Large intestine (tissue), 3 donors: ENCODE measurements around the gene ALDH7A1. TPM values are rescaled to one million over a fixed set of nuclear protein-coding genes. Genes with fewer than 3 reads are reported as not detected.

ENCODE experiments used
- DNase-seq, 2 donors: peaks; one replicate each; pipeline versions ENCODE4 v3.0.0 to v3.0.0-alpha.2; 2013
- H3K27ac ChIP-seq: one replicate; pipeline ENCODE4 v1.5.1; 2013; ENCODE audit warnings: low read length
- H3K27me3 ChIP-seq: 2 replicates; pipeline ENCODE4 v1.6.1; 2013; ENCODE audit warnings: low read length; ENCODE audit not compliant: control insufficient read depth, insufficient read depth
- H3K36me3 ChIP-seq: 2 replicates; pipeline ENCODE4 v1.6.1; 2013; ENCODE audit warnings: low read length; ENCODE audit not compliant: control insufficient read depth, insufficient read depth
- H3K4me1 ChIP-seq: one replicate; pipeline ENCODE4 v1.6.1; 2013; ENCODE audit warnings: low read length; ENCODE audit not compliant: control insufficient read depth, insufficient read depth
- H3K4me3 ChIP-seq: one replicate; pipeline ENCODE4 v1.5.1; 2013; ENCODE audit warnings: low read length
- H3K9me3 ChIP-seq: one replicate; pipeline ENCODE4 v1.6.1; 2013; ENCODE audit warnings: mild to moderate bottlenecking, low read depth, low read length, moderate library complexity; ENCODE audit not compliant: control insufficient read depth
- WGBS: methylation state at CpG from one replicate; pipeline ENCODE4 v1.1.5; 2013; ENCODE audit warnings: low lambda C conversion rate; ENCODE audit not compliant: insufficient coverage; 5-methylcytosine and 5-hydroxymethylcytosine counted together
- polyA plus RNA-seq: library from polyadenylated mRNA; unstranded; fragments of 120-200 nt; gene quantifications from one replicate; pipeline ENCODE4 v1.2.1, GENCODE V29; 2013

Gene ALDH7A1
- polyA plus RNA-seq, 1 donor: 66.4 TPM

- no peaks in the 10 kb centered on the region for H3K4me1 ChIP-seq
- no peaks in the 10 kb centered on the region for H3K27me3 ChIP-seq
- no peak for DNase-seq
- H3K4me3 ChIP-seq: no peak overlapping the region
- no peak overlapping the region for H3K27ac ChIP-seq
- no peaks in the 10 kb centered on the region for H3K36me3 ChIP-seq
- H3K9me3 ChIP-seq: no peaks in the 10 kb centered on the region
- no CpG with 5 or more reads among the region's 3 CpGs for WGBS
These were observed 82.6 kb downstream of the ALDH7A1 start for GRCh38 chr5:126512451-126512850.

- no peaks in the 10 kb centered on the region for H3K9me3 ChIP-seq
- no peak for DNase-seq
- H3K27ac ChIP-seq: no peak overlapping the region
- H3K27me3 ChIP-seq: no peaks in the 10 kb centered on the region
- no peak overlapping the region for H3K4me3 ChIP-seq
- no peaks in the 10 kb centered on the region for H3K4me1 ChIP-seq
- H3K36me3 ChIP-seq: no peaks in the 10 kb centered on the region
- WGBS: no CpG with 5 or more reads among the region's 1 CpG
These were observed 83.1 kb downstream of the ALDH7A1 start for GRCh38 chr5:126511961-126512360.

GRCh38 chr5:126509339-126509738, 85.7 kb downstream of the ALDH7A1 start:
- H3K4me1 ChIP-seq: no peaks in the 10 kb centered on the region
- WGBS: no CpG with 5 or more reads among the region's 5 CpGs
- H3K27ac ChIP-seq: no peak overlapping the region
- H3K27me3 ChIP-seq: no peaks in the 10 kb centered on the region
- no peaks in the 10 kb centered on the region for H3K9me3 ChIP-seq
- no peak for DNase-seq
- H3K4me3 ChIP-seq: no peak overlapping the region
- H3K36me3 ChIP-seq: no peaks in the 10 kb centered on the region

- Histone ChIP-seq H3K9me3 (no peaks in the 10 kb centered on the region), H3K4me1 (no peaks in the 10 kb centered on the region), H3K27me3 (no peaks in the 10 kb centered on the region), H3K36me3 (no peaks in the 10 kb centered on the region), H3K27ac (no peak overlapping the region), H3K4me3 (no peak overlapping the region)
- no peak for DNase-seq
These were observed 86.1 kb downstream of the ALDH7A1 start for GRCh38 chr5:126508962-126509279.

GRCh38 chr5:126508251-126508961, 86.6 kb downstream of the ALDH7A1 start:
- 80% methylated on average over 2 of the region's 13 CpGs for WGBS
- Histone ChIP-seq H3K9me3 (no peaks in the 10 kb centered on the region), H3K4me1 (no peaks in the 10 kb centered on the region), H3K27me3 (no peaks in the 10 kb centered on the region), H3K4me3 (no peak overlapping the region), H3K36me3 (no peaks in the 10 kb centered on the region), H3K27ac (no peak overlapping the region)
- DNase-seq: no peak

GRCh38 chr5:126506079-126506478, 88.9 kb downstream of the ALDH7A1 start:
- no peak overlapping the region for H3K27ac ChIP-seq

GRCh38 chr5:126503602-126504104, 91.4 kb downstream of the ALDH7A1 start:
- peak in 1 of 2 donors; percentile 46 for DNase-seq

More at GRCh38 chr5:126506079-126506478, 88.9 kb downstream of the ALDH7A1 start:
- H3K4me3 ChIP-seq: no peak overlapping the region
- no peaks in the 10 kb centered on the region for H3K9me3 ChIP-seq
- no peaks in the 10 kb centered on the region for H3K4me1 ChIP-seq
- no peak for DNase-seq
- H3K36me3 ChIP-seq: no peaks in the 10 kb centered on the region
- H3K27me3 ChIP-seq: no peaks in the 10 kb centered on the region
- WGBS: no CpG with 5 or more reads among the region's 4 CpGs

GRCh38 chr5:126501448-126501847, 93.6 kb downstream of the ALDH7A1 start:
- Histone ChIP-seq H3K27me3 (no peaks in the 10 kb centered on the region), H3K9me3 (no peaks in the 10 kb centered on the region), H3K27ac (no peak overlapping the region), H3K4me1 (no peaks in the 10 kb centered on the region), H3K36me3 (no peaks in the 10 kb centered on the region), H3K4me3 (no peak overlapping the region)
- WGBS: 100% methylated on average over 2 of the region's 10 CpGs
- DNase-seq: no peak

More at GRCh38 chr5:126503602-126504104, 91.4 kb downstream of the ALDH7A1 start:
- Histone ChIP-seq H3K27me3 (no peaks in the 10 kb centered on the region), H3K36me3 (no peaks in the 10 kb centered on the region), H3K4me1 (no peaks in the 10 kb centered on the region), H3K9me3 (no peaks in the 10 kb centered on the region), H3K4me3 (no peak overlapping the region), H3K27ac (no peak overlapping the region)
- WGBS: 30% methylated on average over 2 of the region's 5 CpGs

GRCh38 chr5:126499853-126500342, 95.1 kb downstream of the ALDH7A1 start:
- H3K36me3 ChIP-seq: no peaks in the 10 kb centered on the region
- WGBS: 100% methylated on average over 1 of the region's 3 CpGs
- no peak overlapping the region for H3K4me3 ChIP-seq
- DNase-seq: peak; percentile 9 to 10
- no peaks in the 10 kb centered on the region for H3K9me3 ChIP-seq
- H3K27me3 ChIP-seq: no peaks in the 10 kb centered on the region
- H3K27ac ChIP-seq: no peak overlapping the region
- H3K4me1 ChIP-seq: no peaks in the 10 kb centered on the region

- peaks cover 3% of the 10 kb centered on the region for H3K36me3 ChIP-seq
- H3K4me1 ChIP-seq: no peaks in the 10 kb centered on the region
- no peak overlapping the region for H3K27ac ChIP-seq
- H3K27me3 ChIP-seq: no peaks in the 10 kb centered on the region
- no peak for DNase-seq
- WGBS: 80% methylated on average over 1 of the region's 2 CpGs
- H3K9me3 ChIP-seq: no peaks in the 10 kb centered on the region
- H3K4me3 ChIP-seq: no peak overlapping the region
These were observed 95.7 kb downstream of the ALDH7A1 start for GRCh38 chr5:126499278-126499677.

- DNase-seq: no peak
- Histone ChIP-seq H3K36me3 (peaks cover 6% of the 10 kb centered on the region), H3K27me3 (no peaks in the 10 kb centered on the region), H3K9me3 (no peaks in the 10 kb centered on the region), H3K27ac (no peak overlapping the region), H3K4me1 (no peaks in the 10 kb centered on the region), H3K4me3 (no peak overlapping the region)
- WGBS: no CpG with 5 or more reads among the region's 5 CpGs
These were observed 97.5 kb downstream of the ALDH7A1 start for GRCh38 chr5:126497506-126497905.
